SK-N-SH (cell line): Measurements from ENCODE around the gene CDKAL1.

Experiments used
- FOSL2 ChIP-seq: IDR thresholded peaks from 2 replicates; pipeline ENCODE4 v1.4.0; 2012; ENCODE audit warnings: low read depth, mild to moderate bottlenecking, moderate library complexity, borderline replicate concordance
- POLR2AphosphoS5 ChIP-seq: IDR thresholded peaks from 2 replicates; pipeline ENCODE4 v1.6.1; 2012; ENCODE audit warnings: low read depth, low read length
- TF ChIP-seq, protein P1 (sequence below): fragments of 200-600 bp; sonication (generic); IDR thresholded peaks from 2 replicates; pipeline ENCODE4 v1.6.1; 2017; ENCODE audit warnings: antibody characterized with exemption, mild to moderate bottlenecking, moderate library complexity

DNA sequence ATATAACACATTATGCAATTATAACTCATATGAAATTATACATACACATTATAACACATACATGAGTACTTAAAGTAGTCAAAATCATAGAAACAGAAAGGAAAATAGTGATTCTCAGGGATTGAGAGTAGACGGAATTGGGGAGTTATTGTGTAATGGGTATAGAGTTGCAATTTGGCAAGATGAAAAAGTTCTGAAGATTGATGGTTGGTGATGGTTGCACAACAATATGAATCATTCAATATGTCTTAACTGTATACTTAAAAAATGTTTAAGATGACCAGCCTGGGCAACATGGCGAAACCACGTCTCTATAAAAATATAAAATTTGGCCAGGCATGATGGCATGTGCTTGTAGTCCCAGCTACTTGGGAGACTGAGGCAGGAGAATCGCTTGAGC is 372.7 kb downstream of the CDKAL1 start:
- TF ChIP-seq POLR2AphosphoS5 (no peak), FOSL2 (no peak)
- TF ChIP-seq, protein P1, sequence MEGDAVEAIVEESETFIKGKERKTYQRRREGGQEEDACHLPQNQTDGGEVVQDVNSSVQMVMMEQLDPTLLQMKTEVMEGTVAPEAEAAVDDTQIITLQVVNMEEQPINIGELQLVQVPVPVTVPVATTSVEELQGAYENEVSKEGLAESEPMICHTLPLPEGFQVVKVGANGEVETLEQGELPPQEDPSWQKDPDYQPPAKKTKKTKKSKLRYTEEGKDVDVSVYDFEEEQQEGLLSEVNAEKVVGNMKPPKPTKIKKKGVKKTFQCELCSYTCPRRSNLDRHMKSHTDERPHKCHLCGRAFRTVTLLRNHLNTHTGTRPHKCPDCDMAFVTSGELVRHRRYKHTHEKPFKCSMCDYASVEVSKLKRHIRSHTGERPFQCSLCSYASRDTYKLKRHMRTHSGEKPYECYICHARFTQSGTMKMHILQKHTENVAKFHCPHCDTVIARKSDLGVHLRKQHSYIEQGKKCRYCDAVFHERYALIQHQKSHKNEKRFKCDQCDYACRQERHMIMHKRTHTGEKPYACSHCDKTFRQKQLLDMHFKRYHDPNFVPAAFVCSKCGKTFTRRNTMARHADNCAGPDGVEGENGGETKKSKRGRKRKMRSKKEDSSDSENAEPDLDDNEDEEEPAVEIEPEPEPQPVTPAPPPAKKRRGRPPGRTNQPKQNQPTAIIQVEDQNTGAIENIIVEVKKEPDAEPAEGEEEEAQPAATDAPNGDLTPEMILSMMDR: no peak
